GM20000 (cell line): ENCODE data around the gene NDE1.
A peak's percentile ranks its signal among the peaks of the same experiment; 100 is the strongest.
"Not testable (repeated sequence)": the region's sequence is repeated elsewhere in the genome, so short reads cannot be mapped to it uniquely, and the experiment has no call there.

Experiments
- DNase-seq: peaks from one replicate; pipeline ENCODE4 v3.0.0; 2012; ENCODE audit warnings: low spot score
- TF ChIP-seq, protein P1 (sequence below): IDR thresholded peaks from 2 replicates; pipeline ENCODE4 v1.5.1; 2012; ENCODE audit warnings: mild to moderate bottlenecking, control low read depth; ENCODE audit errors: extremely low read depth, missing control alignments

NDE1 gene

DNA sequence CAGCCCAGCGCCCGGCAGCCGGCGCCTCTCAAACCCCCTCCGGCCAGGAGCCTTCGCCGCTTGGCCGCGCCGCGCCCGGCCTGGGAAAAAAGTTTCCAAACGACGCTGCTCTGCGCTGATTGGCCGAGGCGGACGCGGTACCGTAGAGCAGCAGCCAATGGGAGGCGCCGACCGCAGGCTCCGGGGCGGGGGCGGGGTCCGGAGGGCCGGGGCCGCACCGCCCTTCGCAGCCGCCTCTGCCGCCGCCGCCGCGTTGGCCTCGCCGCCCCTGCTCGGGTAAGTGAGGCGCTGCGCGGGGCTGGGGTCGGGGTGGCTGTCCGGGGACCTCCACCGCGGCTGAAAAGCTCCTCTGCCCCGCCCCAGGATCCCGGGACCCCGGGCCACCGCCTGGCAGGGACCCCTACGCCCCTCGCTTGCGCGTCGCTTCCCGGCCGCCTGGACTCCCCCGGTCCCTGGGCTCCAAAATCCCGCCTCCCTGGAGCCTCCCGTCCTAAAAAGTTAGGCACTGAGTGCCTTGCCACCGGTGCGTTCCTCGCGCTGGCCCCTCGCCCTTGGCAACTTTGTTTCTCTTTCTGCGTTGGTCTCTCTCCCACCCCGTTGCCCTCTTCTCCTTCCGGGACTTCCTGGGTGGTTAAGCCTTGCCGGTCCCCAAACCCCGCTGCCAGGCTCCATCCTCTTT lies at the start of gene NDE1:
NDE1 (plus strand) TSS at position 227 of the 679 bp plus-strand sequence. CDS start 14,534 bp downstream, outside the sequence.
- TF ChIP-seq, protein P1, sequence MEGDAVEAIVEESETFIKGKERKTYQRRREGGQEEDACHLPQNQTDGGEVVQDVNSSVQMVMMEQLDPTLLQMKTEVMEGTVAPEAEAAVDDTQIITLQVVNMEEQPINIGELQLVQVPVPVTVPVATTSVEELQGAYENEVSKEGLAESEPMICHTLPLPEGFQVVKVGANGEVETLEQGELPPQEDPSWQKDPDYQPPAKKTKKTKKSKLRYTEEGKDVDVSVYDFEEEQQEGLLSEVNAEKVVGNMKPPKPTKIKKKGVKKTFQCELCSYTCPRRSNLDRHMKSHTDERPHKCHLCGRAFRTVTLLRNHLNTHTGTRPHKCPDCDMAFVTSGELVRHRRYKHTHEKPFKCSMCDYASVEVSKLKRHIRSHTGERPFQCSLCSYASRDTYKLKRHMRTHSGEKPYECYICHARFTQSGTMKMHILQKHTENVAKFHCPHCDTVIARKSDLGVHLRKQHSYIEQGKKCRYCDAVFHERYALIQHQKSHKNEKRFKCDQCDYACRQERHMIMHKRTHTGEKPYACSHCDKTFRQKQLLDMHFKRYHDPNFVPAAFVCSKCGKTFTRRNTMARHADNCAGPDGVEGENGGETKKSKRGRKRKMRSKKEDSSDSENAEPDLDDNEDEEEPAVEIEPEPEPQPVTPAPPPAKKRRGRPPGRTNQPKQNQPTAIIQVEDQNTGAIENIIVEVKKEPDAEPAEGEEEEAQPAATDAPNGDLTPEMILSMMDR = no peak
- DNase-seq = peak; percentile 97

- no peak for DNase-seq
Measured at GRCh38 chr16:15601212-15601879, 48.7 kb upstream of the NDE1 start.

GRCh38 chr16:15602285-15603044 lies 47.6 kb upstream of the NDE1 start:
- TF ChIP-seq, protein P1 = no peak
- DNase-seq = no peak

More at GRCh38 chr16:15601212-15601879, 48.7 kb upstream of the NDE1 start:
- TF ChIP-seq, protein P1 = no peak

GRCh38 chr16:15604460-15605440 lies 45.3 kb upstream of the NDE1 start:
- TF ChIP-seq, protein P1 = no peak
- no peak for DNase-seq

- TF ChIP-seq, protein P1 = no peak
- DNase-seq = no peak
Measured at GRCh38 chr16:15605839-15606517, 44.1 kb upstream of the NDE1 start.

GRCh38 chr16:15606518-15607220 lies 43.4 kb upstream of the NDE1 start:
- TF ChIP-seq, protein P1 = no peak
- DNase-seq = no peak

GRCh38 chr16:15607221-15607699 lies 42.8 kb upstream of the NDE1 start:
- DNase-seq = not testable (repeated sequence)
